Astrocyte (in vitro differentiated cells and primary cell): ENCODE measurements around the gene MET. TPM values are rescaled to one million over a fixed set of nuclear protein-coding genes. Genes with fewer than 3 reads are reported as not detected.
A peak's percentile ranks its signal among the peaks of the same experiment; 100 is the strongest.

Source experiments
- DNase-seq: peaks from one replicate; pipeline ENCODE4 v3.0.0-alpha.2; 2010; ENCODE audit warnings: low read depth
- FAIRE-seq: peaks from 2 replicates; lab custom pipeline; 2011; peaks lifted over from hg19 to GRCh38; lab: Jason Lieb, UNC
- H2AFZ ChIP-seq: 2 replicates; pipeline ENCODE4 v1.6.0; 2012; ENCODE audit warnings: low read depth, low read length, inconsistent platforms
- H3K27ac ChIP-seq: 2 replicates; pipeline ENCODE4 v1.5.1; 2011; ENCODE audit warnings: low read depth, low read length, inconsistent platforms
- H3K27me3 ChIP-seq: 2 replicates; pipeline ENCODE4 v1.6.0; 2011; ENCODE audit warnings: low read length, inconsistent platforms; ENCODE audit not compliant: insufficient read depth
- H3K36me3 ChIP-seq: 2 replicates; pipeline ENCODE4 v1.5.1; 2011; ENCODE audit warnings: low read length, inconsistent platforms; ENCODE audit not compliant: insufficient read depth
- H3K4me1 ChIP-seq: 2 replicates; pipeline ENCODE4 v1.5.1; 2011; ENCODE audit warnings: low read length, inconsistent platforms; ENCODE audit not compliant: insufficient read depth
- H3K4me2 ChIP-seq: 2 replicates; pipeline ENCODE4 v1.6.0; 2012; ENCODE audit warnings: low read length, inconsistent platforms
- H3K4me3 ChIP-seq: 2 replicates; pipeline ENCODE4 v1.5.1; 2011; ENCODE audit warnings: low read depth, mild to moderate bottlenecking, low read length, inconsistent platforms; ENCODE audit not compliant: insufficient read depth
- H3K79me2 ChIP-seq: 2 replicates; pipeline ENCODE4 v1.6.0; 2012; ENCODE audit warnings: mild to moderate bottlenecking, low read length, inconsistent platforms; ENCODE audit not compliant: insufficient read depth
- H3K9ac ChIP-seq: 2 replicates; pipeline ENCODE4 v1.6.0; 2012; ENCODE audit warnings: mild to moderate bottlenecking, low read length, inconsistent platforms
- H3K9me3 ChIP-seq: 2 replicates; pipeline ENCODE4 v1.5.1; 2012; ENCODE audit warnings: low read depth, mild to moderate bottlenecking, low read length, inconsistent platforms; ENCODE audit not compliant: insufficient read depth
- H4K20me1 ChIP-seq: 2 replicates; pipeline ENCODE4 v1.6.0; 2012; ENCODE audit warnings: low read length, inconsistent platforms; ENCODE audit not compliant: insufficient read depth
- H3K27ac Mint-ChIP-seq: one replicate; pipeline ENCODE4 v1.8.0; 2021; ENCODE audit warnings: mild to moderate bottlenecking, mixed read lengths; ENCODE audit not compliant: unreplicated experiment
- H3K27me3 Mint-ChIP-seq: one replicate; pipeline ENCODE4 v1.8.0; 2021; ENCODE audit warnings: low read depth, mixed read lengths; ENCODE audit not compliant: unreplicated experiment
- H3K36me3 Mint-ChIP-seq: one replicate; pipeline ENCODE4 v1.8.0; 2021; ENCODE audit warnings: low read depth, mixed read lengths; ENCODE audit not compliant: unreplicated experiment
- H3K4me1 Mint-ChIP-seq: one replicate; pipeline ENCODE4 v1.8.0; 2021; ENCODE audit warnings: low read depth, mixed read lengths; ENCODE audit not compliant: unreplicated experiment
- H3K4me3 Mint-ChIP-seq: one replicate; pipeline ENCODE4 v1.8.0; 2021; ENCODE audit warnings: mild to moderate bottlenecking, moderate library complexity, mixed read lengths; ENCODE audit not compliant: unreplicated experiment
- H3K9me3 Mint-ChIP-seq: one replicate; pipeline ENCODE4 v1.8.0; 2021; ENCODE audit warnings: mild to moderate bottlenecking, mixed read lengths; ENCODE audit not compliant: unreplicated experiment
- EZH2 ChIP-seq: IDR thresholded peaks from 2 replicates; pipeline ENCODE4 v1.6.1; 2012; ENCODE audit warnings: mild to moderate bottlenecking, low read length, inconsistent platforms; ENCODE audit not compliant: insufficient read depth
- total RNA-seq: library from RNA; stranded (reverse); gene quantifications from 2 replicates; pipeline ENCODE4 v1.2.1, GENCODE V29; 2021
- TF ChIP-seq, protein P1 (sequence below): IDR thresholded peaks from 2 replicates; pipeline ENCODE4 v1.5.1; 2011; ENCODE audit warnings: low read depth, mild to moderate bottlenecking, inconsistent platforms, low read length, moderate library complexity; ENCODE audit not compliant: insufficient read depth

Gene MET
- total RNA-seq, 1 donor from 2014 or later = 8.2 TPM

DNA sequence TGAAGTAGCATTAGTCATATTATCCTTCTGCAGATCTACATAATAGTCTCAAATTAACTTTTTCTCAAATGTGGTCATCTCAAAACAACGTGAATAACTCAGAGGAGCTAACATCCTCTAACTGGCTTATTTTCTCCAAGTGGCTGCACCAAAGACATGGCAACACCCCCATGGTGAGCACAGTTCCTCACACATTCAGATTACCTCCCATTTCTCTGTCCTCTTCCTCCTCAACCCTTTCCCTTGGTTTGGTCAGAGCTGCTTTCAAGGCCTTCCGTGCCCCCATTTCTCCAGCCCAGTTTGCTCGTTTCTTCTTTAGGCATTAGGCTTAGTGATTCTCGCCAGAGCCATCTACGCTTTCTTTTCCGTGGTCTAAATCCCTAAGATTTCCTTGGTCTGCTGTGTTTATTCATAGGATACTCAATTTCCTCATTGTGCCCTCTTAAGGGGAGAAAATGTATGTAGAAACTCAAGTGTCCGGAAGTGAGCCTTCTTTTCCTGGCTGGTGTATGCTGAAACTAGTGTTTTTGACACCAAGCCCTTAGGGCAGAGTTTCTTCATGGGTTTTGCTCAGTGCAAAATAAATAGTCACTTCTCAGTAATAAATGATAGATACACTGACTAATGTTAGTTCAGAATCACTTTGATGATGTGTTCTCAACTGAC, 2.6 kb downstream of the MET start:
- peaks cover 11% of the 10 kb centered on the region for H4K20me1 ChIP-seq
- DNase-seq = peak; percentile 70
- Mint-ChIP-seq H3K27ac (no peak overlapping the region), H3K9me3 (peaks cover under 1% of the 10 kb centered on the region), H3K4me1 (peaks cover 2% of the 10 kb centered on the region), H3K36me3 (no peaks in the 10 kb centered on the region), H3K4me3 (no peak overlapping the region), H3K27me3 (peaks cover 6% of the 10 kb centered on the region)
- peak overlapping the region; percentile 97 for H3K4me2 ChIP-seq
- no peak overlapping the region for H2AFZ ChIP-seq
- peaks cover 14% of the 10 kb centered on the region for H3K4me1 ChIP-seq
- H3K4me3 ChIP-seq = peak overlapping the region; percentile 26
- no peaks in the 10 kb centered on the region for H3K27me3 ChIP-seq
- peak overlapping the region; percentile 6 for H3K27ac ChIP-seq
- H3K9ac ChIP-seq = peak overlapping the region; percentile 21
- FAIRE-seq = peak; percentile 54
- no peak for TF ChIP-seq EZH2
- TF ChIP-seq, protein P1, sequence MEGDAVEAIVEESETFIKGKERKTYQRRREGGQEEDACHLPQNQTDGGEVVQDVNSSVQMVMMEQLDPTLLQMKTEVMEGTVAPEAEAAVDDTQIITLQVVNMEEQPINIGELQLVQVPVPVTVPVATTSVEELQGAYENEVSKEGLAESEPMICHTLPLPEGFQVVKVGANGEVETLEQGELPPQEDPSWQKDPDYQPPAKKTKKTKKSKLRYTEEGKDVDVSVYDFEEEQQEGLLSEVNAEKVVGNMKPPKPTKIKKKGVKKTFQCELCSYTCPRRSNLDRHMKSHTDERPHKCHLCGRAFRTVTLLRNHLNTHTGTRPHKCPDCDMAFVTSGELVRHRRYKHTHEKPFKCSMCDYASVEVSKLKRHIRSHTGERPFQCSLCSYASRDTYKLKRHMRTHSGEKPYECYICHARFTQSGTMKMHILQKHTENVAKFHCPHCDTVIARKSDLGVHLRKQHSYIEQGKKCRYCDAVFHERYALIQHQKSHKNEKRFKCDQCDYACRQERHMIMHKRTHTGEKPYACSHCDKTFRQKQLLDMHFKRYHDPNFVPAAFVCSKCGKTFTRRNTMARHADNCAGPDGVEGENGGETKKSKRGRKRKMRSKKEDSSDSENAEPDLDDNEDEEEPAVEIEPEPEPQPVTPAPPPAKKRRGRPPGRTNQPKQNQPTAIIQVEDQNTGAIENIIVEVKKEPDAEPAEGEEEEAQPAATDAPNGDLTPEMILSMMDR = no peak
- no peaks in the 10 kb centered on the region for H3K36me3 ChIP-seq
- H3K9me3 ChIP-seq = no peaks in the 10 kb centered on the region
- peaks cover 73% of the 10 kb centered on the region for H3K79me2 ChIP-seq

DNA sequence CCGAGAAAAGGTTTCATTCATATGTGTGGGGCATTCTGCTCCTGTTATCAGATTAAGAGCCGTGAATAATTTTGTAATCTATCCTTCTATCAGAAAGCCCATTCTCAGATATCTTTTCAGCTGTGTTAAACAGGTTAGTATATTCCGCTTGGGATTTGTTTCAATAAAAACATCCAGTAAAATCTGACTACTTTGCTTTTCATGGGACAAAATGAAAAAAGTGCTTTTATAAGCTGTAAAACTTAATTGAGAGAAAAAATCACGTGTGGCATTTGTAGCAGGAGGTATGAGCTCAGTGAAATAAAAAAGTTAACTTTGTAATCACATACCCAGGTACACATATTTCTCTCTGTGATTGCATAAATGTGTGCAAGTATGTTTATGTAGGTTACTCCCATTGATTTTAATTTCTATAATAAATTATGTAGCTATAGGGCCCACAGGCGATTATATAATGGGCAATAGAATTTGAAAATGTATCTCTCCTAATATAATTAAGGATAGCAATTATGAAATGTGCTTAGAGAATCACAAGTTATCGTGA, 3.9 kb downstream of the MET start:
- Histone ChIP-seq H3K27ac (no peak overlapping the region), H3K9ac (no peak overlapping the region), H3K36me3 (no peaks in the 10 kb centered on the region), H3K79me2 (peaks cover 85% of the 10 kb centered on the region), H4K20me1 (peaks cover 11% of the 10 kb centered on the region), H3K4me2 (no peak overlapping the region), H3K4me1 (peaks cover 15% of the 10 kb centered on the region), H3K27me3 (no peaks in the 10 kb centered on the region), H3K4me3 (no peak overlapping the region), H3K9me3 (no peaks in the 10 kb centered on the region), H2AFZ (no peak overlapping the region)
- Mint-ChIP-seq H3K27ac (no peak overlapping the region), H3K4me3 (no peak overlapping the region), H3K4me1 (peaks cover 2% of the 10 kb centered on the region), H3K27me3 (peaks cover 4% of the 10 kb centered on the region), H3K9me3 (no peaks in the 10 kb centered on the region), H3K36me3 (no peaks in the 10 kb centered on the region)
- TF ChIP-seq EZH2 = no peak
- TF ChIP-seq, protein P1 = no peak
- no peak for DNase-seq
- FAIRE-seq = no peak

DNA sequence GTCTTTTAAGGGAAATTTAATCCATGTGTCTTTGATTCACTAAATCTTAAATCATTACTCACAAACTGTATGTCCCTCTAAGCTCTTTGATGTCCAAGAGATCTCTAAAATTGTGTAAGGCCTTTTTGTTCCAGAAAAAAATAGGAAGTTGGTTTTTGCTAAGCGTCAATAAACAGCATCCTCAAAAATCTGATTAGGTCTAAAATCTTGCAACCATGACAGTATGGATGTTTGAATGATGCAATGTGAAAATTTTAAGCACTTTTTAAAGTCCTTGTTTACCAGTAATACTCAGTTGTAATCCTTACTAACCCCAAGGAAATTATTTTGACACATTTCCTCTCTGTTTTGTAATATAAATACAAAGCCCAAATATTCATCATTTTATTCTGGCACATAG, 6.8 kb downstream of the MET start:
- Histone ChIP-seq H3K4me1 (peaks cover 11% of the 10 kb centered on the region), H3K9me3 (no peaks in the 10 kb centered on the region), H3K79me2 (peaks cover 93% of the 10 kb centered on the region), H3K4me2 (no peak overlapping the region), H2AFZ (no peak overlapping the region), H3K27me3 (no peaks in the 10 kb centered on the region), H4K20me1 (peaks cover 11% of the 10 kb centered on the region), H3K9ac (no peak overlapping the region), H3K27ac (no peak overlapping the region), H3K36me3 (no peaks in the 10 kb centered on the region), H3K4me3 (no peak overlapping the region)
- Mint-ChIP-seq H3K27ac (no peak overlapping the region), H3K27me3 (peaks cover 4% of the 10 kb centered on the region), H3K4me1 (no peaks in the 10 kb centered on the region), H3K36me3 (no peaks in the 10 kb centered on the region), H3K4me3 (no peak overlapping the region), H3K9me3 (no peaks in the 10 kb centered on the region)
- FAIRE-seq (no peak), DNase-seq (no peak)
- TF ChIP-seq, protein P1 = no peak
- no peak for TF ChIP-seq EZH2
